Measurements from ENCODE around the gene TPO. TPM values are rescaled to one million over a fixed set of nuclear protein-coding genes. Genes with fewer than 3 reads are reported as not detected.

Gene TPO
- total RNA-seq, 1 experiment from 2014 or later, result not detected

DNA sequence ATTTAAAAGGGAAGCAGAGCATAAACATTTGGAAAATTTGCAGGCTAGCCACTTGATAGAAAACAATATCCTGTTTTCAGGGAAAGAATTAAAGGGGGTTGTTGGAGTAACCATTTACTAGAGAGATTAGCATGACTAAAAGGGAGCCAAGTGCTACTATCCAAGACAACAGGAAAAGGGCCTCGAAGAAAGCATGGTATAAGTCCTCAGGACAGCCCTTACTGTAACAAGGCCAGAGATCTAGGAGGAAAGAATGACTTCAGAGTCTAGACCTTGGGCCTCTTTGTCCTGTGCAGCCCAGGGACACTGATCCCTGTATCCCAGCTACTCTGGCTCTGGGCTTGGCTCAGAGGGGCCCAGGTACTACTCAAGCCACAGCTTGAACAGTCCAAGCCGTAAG lies 16.6 kb downstream of the TPO start (continued):
- TF ChIP-seq, protein P1, sequence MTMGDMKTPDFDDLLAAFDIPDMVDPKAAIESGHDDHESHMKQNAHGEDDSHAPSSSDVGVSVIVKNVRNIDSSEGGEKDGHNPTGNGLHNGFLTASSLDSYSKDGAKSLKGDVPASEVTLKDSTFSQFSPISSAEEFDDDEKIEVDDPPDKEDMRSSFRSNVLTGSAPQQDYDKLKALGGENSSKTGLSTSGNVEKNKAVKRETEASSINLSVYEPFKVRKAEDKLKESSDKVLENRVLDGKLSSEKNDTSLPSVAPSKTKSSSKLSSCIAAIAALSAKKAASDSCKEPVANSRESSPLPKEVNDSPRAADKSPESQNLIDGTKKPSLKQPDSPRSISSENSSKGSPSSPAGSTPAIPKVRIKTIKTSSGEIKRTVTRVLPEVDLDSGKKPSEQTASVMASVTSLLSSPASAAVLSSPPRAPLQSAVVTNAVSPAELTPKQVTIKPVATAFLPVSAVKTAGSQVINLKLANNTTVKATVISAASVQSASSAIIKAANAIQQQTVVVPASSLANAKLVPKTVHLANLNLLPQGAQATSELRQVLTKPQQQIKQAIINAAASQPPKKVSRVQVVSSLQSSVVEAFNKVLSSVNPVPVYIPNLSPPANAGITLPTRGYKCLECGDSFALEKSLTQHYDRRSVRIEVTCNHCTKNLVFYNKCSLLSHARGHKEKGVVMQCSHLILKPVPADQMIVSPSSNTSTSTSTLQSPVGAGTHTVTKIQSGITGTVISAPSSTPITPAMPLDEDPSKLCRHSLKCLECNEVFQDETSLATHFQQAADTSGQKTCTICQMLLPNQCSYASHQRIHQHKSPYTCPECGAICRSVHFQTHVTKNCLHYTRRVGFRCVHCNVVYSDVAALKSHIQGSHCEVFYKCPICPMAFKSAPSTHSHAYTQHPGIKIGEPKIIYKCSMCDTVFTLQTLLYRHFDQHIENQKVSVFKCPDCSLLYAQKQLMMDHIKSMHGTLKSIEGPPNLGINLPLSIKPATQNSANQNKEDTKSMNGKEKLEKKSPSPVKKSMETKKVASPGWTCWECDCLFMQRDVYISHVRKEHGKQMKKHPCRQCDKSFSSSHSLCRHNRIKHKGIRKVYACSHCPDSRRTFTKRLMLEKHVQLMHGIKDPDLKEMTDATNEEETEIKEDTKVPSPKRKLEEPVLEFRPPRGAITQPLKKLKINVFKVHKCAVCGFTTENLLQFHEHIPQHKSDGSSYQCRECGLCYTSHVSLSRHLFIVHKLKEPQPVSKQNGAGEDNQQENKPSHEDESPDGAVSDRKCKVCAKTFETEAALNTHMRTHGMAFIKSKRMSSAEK (CRISPR knock-in tag; IDR thresholded peaks at IDR 0.05; ENCODE audit: borderline replicate concordance), result no peak
- TF ChIP-seq, protein P2, sequence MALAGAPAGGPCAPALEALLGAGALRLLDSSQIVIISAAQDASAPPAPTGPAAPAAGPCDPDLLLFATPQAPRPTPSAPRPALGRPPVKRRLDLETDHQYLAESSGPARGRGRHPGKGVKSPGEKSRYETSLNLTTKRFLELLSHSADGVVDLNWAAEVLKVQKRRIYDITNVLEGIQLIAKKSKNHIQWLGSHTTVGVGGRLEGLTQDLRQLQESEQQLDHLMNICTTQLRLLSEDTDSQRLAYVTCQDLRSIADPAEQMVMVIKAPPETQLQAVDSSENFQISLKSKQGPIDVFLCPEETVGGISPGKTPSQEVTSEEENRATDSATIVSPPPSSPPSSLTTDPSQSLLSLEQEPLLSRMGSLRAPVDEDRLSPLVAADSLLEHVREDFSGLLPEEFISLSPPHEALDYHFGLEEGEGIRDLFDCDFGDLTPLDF (CRISPR knock-in tag; IDR thresholded peaks at IDR 0.05), result no peak
- TF ChIP-seq ZNF138 (CRISPR knock-in tag; conservative IDR thresholded peaks at IDR 0.05) (no peak), OVOL2 (CRISPR knock-in tag; IDR thresholded peaks at IDR 0.05; ENCODE audit: borderline replicate concordance) (no peak), TCF7 (CRISPR knock-in tag; IDR thresholded peaks at IDR 0.05; ENCODE audit: low read depth) (no peak), RORB (CRISPR knock-in tag; IDR thresholded peaks at IDR 0.05) (no peak), GTF2I (CRISPR knock-in tag; conservative IDR thresholded peaks at IDR 0.05) (no peak)
- TF ChIP-seq, protein P3, sequence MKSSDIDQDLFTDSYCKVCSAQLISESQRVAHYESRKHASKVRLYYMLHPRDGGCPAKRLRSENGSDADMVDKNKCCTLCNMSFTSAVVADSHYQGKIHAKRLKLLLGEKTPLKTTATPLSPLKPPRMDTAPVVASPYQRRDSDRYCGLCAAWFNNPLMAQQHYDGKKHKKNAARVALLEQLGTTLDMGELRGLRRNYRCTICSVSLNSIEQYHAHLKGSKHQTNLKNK (CRISPR knock-in tag; IDR thresholded peaks at IDR 0.05), result no peak
- TF ChIP-seq, protein P4, sequence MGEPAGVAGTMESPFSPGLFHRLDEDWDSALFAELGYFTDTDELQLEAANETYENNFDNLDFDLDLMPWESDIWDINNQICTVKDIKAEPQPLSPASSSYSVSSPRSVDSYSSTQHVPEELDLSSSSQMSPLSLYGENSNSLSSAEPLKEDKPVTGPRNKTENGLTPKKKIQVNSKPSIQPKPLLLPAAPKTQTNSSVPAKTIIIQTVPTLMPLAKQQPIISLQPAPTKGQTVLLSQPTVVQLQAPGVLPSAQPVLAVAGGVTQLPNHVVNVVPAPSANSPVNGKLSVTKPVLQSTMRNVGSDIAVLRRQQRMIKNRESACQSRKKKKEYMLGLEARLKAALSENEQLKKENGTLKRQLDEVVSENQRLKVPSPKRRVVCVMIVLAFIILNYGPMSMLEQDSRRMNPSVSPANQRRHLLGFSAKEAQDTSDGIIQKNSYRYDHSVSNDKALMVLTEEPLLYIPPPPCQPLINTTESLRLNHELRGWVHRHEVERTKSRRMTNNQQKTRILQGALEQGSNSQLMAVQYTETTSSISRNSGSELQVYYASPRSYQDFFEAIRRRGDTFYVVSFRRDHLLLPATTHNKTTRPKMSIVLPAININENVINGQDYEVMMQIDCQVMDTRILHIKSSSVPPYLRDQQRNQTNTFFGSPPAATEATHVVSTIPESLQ (CRISPR knock-in tag; IDR thresholded peaks at IDR 0.05), result no peak

DNA sequence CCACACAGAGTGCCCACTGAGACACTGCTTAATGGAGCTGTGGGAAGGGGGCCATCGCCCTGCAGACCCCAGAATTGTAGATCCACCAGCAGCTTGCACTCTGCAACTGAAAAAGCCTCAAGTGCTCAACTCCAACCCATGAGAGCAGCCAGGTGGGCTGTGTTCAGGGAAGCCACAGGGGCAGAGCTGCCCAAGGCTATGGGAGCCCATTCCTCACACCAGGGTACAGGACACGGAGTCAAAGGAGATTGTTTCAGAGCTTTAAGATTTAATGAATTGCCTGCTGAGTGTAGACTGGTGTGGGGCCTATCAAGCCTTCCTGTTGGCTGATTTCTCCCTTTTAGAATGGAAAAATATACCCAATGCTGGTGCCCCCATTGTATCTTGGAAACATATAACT lies 17.2 kb downstream of the TPO start:
- Mint-ChIP-seq H3K27me3 (ENCODE audit: low read depth) (peaks cover 10% of the 10 kb centered on the region), H3K4me1 (peaks cover 21% of the 10 kb centered on the region), H3K27ac (no peak overlapping the region), H3K9me3 (peaks cover 31% of the 10 kb centered on the region), H3K36me3 (peaks cover 4% of the 10 kb centered on the region; the same call in 1 of the 2 replicates), H3K4me3 (no peak overlapping the region)
- CTCF ChIA-PET, result no interaction called here
- POLR2A ChIA-PET, result no interaction called here
- DNase-seq (ENCODE audit: low spot score) (no peak), ATAC-seq (peak; percentile 79)
- no peak for TF ChIP-seq TP53 (CRISPR knock-in tag; IDR thresholded peaks at IDR 0.05)
- TF ChIP-seq, protein P5, sequence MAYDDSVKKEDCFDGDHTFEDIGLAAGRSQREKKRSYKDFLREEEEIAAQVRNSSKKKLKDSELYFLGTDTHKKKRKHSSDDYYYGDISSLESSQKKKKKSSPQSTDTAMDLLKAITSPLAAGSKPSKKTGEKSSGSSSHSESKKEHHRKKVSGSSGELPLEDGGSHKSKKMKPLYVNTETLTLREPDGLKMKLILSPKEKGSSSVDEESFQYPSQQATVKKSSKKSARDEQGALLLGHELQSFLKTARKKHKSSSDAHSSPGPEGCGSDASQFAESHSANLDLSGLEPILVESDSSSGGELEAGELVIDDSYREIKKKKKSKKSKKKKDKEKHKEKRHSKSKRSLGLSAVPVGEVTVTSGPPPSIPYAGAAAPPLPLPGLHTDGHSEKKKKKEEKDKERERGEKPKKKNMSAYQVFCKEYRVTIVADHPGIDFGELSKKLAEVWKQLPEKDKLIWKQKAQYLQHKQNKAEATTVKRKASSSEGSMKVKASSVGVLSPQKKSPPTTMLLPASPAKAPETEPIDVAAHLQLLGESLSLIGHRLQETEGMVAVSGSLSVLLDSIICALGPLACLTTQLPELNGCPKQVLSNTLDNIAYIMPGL (CRISPR knock-in tag; IDR thresholded peaks at IDR 0.05), result no peak
- TF ChIP-seq NFE2L1 (CRISPR knock-in tag; IDR thresholded peaks at IDR 0.05), result no peak
- no peak for TF ChIP-seq CREB1 (CRISPR knock-in tag; IDR thresholded peaks at IDR 0.05)
- TF ChIP-seq KAT7 (CRISPR knock-in tag; IDR thresholded peaks at IDR 0.05; ENCODE audit: borderline replicate concordance), result no peak
- TF ChIP-seq NR2C2 (CRISPR knock-in tag; IDR thresholded peaks at IDR 0.05), result no peak
- TF ChIP-seq, protein P6, sequence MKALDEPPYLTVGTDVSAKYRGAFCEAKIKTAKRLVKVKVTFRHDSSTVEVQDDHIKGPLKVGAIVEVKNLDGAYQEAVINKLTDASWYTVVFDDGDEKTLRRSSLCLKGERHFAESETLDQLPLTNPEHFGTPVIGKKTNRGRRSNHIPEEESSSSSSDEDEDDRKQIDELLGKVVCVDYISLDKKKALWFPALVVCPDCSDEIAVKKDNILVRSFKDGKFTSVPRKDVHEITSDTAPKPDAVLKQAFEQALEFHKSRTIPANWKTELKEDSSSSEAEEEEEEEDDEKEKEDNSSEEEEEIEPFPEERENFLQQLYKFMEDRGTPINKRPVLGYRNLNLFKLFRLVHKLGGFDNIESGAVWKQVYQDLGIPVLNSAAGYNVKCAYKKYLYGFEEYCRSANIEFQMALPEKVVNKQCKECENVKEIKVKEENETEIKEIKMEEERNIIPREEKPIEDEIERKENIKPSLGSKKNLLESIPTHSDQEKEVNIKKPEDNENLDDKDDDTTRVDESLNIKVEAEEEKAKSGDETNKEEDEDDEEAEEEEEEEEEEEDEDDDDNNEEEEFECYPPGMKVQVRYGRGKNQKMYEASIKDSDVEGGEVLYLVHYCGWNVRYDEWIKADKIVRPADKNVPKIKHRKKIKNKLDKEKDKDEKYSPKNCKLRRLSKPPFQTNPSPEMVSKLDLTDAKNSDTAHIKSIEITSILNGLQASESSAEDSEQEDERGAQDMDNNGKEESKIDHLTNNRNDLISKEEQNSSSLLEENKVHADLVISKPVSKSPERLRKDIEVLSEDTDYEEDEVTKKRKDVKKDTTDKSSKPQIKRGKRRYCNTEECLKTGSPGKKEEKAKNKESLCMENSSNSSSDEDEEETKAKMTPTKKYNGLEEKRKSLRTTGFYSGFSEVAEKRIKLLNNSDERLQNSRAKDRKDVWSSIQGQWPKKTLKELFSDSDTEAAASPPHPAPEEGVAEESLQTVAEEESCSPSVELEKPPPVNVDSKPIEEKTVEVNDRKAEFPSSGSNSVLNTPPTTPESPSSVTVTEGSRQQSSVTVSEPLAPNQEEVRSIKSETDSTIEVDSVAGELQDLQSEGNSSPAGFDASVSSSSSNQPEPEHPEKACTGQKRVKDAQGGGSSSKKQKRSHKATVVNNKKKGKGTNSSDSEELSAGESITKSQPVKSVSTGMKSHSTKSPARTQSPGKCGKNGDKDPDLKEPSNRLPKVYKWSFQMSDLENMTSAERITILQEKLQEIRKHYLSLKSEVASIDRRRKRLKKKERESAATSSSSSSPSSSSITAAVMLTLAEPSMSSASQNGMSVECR (CRISPR knock-in tag; IDR thresholded peaks at IDR 0.05; ENCODE audit: borderline replicate concordance), result no peak
- no peak for TF ChIP-seq ESRRA (CRISPR knock-in tag; IDR thresholded peaks at IDR 0.05; ENCODE audit: borderline replicate concordance)
- no peak for TF ChIP-seq ZBTB21 (CRISPR knock-in tag; IDR thresholded peaks at IDR 0.05; ENCODE audit: borderline replicate concordance)
- TF ChIP-seq, protein P7, sequence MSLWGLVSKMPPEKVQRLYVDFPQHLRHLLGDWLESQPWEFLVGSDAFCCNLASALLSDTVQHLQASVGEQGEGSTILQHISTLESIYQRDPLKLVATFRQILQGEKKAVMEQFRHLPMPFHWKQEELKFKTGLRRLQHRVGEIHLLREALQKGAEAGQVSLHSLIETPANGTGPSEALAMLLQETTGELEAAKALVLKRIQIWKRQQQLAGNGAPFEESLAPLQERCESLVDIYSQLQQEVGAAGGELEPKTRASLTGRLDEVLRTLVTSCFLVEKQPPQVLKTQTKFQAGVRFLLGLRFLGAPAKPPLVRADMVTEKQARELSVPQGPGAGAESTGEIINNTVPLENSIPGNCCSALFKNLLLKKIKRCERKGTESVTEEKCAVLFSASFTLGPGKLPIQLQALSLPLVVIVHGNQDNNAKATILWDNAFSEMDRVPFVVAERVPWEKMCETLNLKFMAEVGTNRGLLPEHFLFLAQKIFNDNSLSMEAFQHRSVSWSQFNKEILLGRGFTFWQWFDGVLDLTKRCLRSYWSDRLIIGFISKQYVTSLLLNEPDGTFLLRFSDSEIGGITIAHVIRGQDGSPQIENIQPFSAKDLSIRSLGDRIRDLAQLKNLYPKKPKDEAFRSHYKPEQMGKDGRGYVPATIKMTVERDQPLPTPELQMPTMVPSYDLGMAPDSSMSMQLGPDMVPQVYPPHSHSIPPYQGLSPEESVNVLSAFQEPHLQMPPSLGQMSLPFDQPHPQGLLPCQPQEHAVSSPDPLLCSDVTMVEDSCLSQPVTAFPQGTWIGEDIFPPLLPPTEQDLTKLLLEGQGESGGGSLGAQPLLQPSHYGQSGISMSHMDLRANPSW (CRISPR knock-in tag; conservative IDR thresholded peaks at IDR 0.05; ENCODE audit: low read depth), result no peak
